SHP77 treated with DMSO at 0.1 percent for 48 hours (cell line): Measurements from ENCODE around the gene ACTR3C.
"Not testable (repeated sequence)": the region's sequence is repeated elsewhere in the genome, so short reads cannot be mapped to it uniquely, and the experiment has no call there.

Experiments used
- DNase-seq: peaks from one replicate; lab custom pipeline; 2025; lab: John Stamatoyannopoulos, UW

Gene ACTR3C

DNA sequence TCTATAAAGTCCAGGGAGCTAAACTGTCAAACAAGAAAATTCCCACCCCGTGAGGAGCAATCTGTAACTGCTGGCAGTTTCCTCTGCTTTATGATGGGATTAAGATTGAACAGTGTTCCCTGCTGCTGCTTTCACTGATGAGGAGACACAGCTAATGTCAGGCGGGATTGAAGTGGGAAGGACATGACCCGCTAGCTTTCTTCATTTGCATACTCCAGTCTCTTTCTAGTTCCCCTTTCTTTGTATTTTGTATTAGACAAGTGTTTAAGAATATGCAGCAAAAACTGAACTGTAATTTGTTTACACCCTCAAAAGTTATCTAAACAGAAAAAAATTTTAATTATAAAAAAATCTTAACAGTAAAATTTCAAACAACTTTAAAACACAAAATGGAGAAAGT lies 40.2 kb downstream of the ACTR3C start:
- not testable (repeated sequence) for DNase-seq

DNA sequence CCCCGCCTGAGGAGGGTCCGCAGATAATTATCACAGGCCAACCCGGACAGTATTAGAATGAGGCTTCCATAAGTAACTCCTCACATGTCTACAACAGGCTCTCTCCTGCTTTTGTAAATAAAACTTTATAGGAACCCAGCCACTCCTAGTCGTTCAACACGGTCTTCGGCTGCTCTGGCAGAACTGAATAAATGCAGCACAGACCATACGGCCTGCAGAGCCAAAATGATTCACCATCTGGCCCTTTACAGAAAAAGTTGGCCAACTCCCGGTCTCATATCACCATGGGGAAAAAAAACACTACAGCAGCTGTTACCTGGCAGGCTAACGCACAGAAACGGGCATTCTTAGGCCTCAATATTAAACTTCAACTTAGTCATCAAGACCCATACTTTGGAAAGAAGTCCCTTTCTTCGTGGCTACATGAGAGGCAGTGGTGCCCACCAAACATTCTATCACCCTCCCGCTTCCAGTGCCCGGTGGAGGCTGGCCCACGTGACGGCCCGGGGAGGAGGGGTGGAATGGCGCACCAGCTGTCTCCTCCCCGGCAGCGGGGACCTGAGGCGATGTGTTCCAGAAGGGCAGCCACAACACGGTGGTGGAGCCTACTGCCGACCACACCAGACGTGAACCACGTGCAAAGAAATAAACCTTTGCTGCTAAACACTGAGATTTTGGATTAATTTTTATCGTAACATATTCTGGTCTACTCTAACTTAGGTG lies 41.5 kb downstream of the ACTR3C start:
- DNase-seq: not testable (repeated sequence)

DNA sequence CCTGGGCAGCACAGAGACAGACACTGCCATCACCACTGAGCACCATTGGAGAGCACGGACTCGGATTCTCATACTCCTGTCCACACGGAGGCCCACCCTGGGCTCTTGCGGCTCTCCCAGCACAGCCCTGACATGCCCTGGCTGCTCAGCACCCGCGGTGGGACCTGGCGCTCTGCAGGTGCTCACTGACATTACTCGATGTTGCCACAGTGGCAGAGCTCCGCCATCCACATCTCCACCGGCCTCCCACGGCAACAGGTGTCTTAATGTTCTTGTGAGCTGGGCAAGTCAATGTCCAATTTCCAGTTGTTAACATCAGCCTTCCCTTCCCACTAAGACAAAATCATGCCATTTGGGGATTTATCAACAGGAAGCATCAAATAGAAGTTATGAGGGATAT lies 45.0 kb downstream of the ACTR3C start:
- DNase-seq: not testable (repeated sequence)

DNA sequence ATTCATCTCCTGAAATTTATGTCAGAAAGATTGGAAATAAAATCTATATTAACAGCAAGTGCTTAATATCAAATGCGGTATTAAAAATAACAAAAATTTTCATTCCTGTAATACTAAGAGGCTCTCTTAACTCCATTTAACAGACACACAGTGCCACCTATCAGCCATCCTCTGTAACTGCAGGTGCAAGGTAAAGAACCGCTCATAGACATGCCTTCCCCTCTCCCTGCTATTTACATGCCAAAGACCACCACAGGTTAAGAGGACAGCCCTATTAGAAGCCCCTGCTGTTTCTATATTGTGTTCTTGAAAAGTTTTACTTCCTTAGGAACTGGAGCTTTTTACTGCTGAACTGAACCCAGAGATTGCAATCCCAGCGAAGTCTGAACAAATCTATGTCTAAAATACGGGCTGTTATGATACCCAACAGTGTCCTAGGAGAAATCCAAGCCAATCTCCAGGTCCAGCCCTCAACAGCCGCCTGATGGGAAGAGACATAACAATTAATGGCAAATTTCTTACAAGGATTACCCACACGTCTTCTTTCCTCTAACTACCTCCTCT lies 47.1 kb downstream of the ACTR3C start:
- not testable (repeated sequence) for DNase-seq

DNA sequence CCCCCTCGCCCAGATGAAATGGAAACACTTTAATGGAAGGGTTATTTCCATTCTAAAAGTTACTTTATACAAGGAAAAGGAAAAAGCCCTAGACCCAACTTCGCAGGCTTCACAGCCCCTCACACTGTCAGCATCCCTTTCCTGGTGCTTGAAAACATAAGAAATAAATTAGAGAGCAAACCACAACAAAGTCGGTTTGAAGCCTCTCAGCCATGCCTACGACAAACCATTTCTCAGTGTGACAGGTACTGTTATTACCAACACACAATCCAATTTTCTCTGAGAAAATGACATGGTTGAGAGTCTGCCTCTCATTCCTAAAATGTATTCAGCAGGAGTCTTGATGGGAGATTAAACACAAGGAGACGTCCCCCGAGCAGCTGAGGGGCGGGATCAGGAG lies 51.4 kb downstream of the ACTR3C start:
- DNase-seq: not testable (repeated sequence)

DNA sequence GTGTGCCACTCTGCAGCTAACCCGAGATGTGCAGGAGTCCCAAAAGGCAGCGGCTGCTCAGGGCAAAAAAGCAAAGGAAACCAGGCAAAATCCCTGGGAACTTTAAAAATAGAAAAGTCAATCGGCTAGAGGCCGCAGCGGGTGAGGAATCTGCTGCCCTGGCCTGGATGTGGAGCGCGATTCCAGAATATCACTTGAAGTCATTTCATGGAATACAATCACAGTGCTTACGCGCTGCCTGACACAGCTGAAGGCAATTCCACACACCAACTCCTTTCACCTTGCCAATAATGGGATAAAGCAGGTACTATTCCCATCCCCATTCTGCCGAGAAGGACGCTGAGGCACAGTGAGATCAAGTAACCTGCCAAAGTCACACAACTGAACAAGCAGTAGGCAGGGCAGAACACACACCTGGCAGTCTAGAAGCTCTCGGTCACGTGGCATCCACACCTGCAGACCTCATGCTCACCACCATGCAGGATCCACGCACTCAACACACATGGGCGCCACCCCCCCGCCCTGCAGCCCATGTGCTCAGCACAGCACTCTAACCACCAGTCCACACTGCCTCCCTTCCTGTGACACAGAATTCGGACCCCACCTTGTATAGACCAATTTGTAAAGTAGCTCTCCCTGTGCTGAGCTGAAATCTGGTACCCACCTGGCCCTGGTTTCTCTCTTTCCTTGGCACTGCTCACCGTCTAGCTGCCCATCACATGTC lies 53.1 kb downstream of the ACTR3C start:
- DNase-seq: not testable (repeated sequence)

DNA sequence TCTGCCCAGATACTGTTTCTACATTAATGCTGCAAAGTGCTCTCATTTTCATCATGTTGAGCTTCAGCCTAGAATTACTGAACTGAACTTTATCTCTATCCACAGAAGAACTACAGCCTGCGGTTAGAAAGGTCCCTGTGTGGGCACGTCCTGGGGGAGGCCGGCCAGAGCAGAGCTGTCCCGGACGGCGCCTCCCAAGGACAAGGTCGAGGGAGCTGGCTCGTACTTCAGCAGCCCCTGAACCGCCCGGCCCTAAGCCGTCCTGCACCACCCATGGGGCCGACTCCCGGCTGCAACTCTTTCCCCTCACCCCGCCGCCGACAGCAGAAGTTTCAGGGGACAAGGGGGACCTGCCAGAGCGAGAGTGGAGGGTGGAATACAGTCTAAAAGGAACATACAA lies 54.5 kb downstream of the ACTR3C start:
- DNase-seq: not testable (repeated sequence)

DNA sequence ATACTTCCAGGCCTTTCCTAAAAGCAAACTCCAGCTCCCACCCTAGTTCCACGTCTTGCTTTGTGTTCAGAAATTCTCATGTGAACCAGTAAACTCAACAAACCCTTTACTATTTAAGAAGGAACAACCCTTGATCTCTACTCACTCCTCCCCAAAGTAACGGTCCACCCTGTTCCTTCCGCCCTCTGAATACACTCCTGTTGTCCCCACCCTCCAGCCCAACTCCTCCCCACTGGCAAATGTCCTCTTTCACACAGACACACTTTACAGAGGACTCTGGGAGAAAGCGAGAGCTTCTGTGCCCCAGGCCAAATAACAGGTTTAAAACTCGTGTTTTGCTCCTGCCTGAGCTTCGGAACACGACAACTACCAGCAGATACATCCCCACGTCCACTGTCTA lies 55.1 kb downstream of the ACTR3C start:
- not testable (repeated sequence) for DNase-seq

DNA sequence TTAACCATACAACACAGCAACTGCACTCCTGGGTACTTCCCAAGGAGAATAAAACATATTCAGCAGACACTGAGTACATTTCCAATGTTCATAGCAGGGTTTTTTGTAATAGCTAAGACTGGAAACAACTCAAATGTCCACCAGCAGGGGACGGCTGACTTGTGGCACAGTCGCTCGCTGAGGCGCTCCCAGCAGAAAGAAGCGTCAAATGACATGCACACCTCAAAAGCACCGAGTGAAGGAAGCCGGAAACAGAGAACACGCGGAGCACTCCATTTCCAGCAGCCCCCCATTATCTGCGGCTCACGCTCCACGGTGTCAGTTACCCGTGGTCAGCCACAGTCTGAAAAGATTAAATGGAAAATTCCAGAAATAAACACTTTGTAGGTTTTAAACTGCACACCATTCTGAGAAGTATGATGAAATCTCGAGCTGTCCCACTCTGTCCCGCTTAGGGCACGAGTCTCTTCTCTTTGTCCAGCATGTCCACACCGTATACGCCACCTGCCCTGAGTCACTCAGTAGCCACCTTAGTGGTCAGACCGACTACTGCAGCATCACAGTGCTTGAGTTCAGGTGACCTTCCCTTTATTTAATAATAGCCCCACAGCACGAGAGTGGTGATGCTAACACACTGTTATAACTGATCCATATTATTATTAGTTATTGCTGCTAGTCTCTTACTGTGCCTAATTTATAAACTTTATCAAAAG lies 56.2 kb downstream of the ACTR3C start:
- DNase-seq: not testable (repeated sequence)

DNA sequence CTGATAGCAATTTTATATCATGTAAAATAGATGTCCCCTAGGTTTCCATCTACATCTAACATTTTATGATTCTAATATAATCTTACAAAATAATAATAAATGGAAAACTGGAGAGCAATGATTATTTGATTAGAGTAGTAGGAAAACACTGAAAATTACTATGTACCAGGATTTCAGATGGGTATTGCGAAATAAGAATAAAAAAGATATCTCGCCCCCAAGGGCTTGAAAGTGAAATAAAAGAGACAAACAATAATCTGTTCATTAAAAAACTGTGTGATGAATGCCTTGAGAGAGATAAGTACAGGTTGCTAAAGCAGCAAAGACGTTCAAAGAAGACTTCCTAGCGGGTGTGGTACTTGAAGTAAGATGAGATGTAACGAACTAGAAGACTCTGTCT lies 60.7 kb downstream of the ACTR3C start:
- DNase-seq: not testable (repeated sequence)

DNA sequence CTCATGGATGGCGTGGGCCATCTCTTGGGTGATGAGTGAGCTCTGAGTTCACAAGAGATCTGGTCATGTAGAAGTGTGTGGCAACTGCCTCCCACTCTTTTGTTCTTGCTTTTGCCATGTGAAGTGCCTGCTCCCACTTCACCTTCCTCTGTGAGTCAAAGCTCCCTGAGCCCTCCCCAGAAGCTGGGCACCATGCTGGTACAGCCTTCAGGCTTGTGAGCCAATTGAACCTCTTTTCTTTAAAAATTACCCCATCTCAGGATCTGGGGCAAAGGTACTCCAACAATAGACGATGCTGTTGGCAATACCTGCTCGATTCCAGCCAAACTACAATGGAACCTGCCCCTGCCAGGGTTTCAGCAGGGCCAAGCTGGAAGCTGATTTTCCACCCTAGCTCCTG lies 75.6 kb downstream of the ACTR3C start:
- DNase-seq: not testable (repeated sequence)

DNA sequence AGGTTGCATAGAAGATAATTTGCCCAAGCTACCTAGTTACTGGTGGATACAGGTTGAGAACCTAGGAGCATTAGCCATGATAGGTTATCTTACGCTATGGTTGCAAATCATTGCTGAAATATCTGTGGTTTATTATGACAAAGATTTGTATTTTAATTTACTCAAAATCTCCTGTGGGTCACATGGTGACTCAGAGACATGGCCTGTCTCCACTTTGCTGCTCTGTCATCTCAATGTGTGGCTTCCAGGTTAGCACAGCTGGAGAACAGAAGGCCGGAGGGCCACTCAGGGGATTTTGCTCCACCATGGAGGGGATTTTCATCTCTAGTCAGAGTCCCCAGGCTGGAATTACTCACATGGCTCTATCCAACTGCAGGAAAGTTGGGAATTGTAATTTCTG lies 78.1 kb downstream of the ACTR3C start:
- DNase-seq: not testable (repeated sequence)

DNA sequence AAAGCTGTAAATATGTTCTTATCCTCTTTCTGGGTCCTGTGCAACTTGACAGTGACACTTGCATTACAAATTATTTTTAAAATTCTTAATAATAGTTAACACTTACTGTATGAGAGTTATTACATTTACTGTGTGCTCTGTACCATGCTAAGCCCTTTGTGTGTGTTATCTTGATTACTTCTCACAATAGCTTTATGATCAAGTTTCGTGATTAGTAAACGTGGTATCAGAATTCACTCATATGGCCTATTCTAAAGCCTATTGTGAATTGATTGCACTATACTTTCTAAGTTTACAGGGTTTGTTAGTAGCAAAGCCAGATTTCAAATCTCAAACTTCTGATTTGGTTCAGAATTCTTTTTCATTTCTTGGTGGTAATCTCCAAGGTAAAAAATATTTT lies 80.4 kb downstream of the ACTR3C start:
- not testable (repeated sequence) for DNase-seq

DNA sequence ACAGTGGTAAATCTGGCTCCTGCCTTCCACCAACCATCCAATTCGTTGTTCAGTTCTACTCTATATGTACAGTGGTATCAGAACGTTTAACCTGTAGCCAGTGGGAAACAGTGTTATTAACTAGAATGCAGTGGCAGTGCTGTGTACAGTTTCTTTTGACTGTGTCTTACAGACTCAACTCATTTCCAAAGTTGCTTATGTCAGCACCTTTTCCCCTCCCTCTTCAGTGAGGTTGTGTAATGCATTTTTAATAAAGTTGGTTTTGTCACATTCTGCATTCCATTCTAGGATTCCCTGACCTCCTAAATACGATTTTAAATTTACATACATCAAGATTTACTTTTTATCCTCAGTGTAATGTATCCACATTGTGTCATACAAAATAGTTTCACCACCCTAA lies 97.9 kb downstream of the ACTR3C start:
- DNase-seq: not testable (repeated sequence)

DNA sequence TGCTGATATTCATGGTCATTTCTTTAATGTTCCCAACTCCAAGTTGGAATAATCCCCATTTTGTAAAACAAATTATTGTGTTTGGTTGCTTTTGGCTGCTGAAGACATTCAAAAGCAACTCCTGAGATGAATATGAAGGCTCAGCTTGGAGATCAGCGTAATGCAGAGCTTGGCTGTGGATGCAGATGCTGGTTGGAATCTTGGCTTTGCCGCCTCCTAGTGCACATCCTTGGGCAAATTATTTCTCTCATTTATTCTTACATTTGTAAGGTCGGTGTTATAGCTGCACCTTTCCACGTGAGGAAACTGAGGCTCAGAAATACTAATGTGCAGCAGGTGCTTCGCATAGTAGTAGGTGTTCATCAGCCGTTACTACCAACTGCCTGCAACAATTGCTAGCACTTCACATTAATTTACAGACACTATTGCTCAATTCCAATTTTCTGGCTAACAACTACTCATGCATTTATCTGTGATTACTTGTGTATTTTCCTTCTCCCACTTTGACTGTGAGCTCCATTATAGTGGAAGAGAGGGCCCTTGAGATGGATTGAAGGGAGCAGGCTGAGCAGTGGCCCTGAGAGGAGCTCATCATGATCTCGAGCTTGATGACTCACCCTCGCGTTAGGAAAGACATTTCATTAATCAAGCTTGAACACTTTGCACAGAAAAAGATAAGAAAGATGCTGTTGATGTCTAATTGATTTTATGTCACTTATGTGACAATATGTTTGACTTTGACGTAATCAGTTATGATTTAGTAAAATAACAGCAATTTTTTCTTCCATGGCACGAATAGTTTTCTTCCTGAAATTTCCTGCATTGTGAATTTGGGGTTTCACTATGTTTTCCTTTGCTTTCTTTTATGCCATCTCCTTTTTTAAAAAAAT lies 101.0 kb downstream of the ACTR3C start:
- DNase-seq: not testable (repeated sequence)

DNA sequence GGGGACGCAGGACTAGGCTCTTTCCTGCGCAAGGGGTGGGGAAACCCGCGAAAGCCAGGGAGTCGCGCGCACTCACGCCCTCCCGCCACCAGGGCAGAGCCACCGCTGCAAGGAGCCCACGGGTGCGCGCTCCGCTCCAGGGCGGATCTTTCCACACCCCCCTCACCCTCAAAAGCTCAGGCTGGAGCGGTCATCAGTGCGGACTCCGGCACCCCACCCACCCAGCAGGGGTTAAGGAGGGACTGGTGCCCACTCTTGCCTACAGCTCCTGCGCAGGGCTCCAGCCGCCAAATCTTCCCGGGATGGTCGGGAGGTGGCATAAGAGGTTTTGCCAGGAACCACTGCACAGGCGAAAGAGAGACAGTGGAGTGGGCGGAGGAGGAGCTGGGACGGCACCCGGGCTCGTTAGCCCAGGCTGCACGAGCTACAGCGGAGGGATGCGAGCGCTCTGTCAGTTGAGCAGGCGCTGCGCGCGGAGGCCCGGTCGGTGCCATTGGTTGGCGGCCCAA lies 102.6 kb downstream of the ACTR3C start:
- DNase-seq: not testable (repeated sequence)

DNA sequence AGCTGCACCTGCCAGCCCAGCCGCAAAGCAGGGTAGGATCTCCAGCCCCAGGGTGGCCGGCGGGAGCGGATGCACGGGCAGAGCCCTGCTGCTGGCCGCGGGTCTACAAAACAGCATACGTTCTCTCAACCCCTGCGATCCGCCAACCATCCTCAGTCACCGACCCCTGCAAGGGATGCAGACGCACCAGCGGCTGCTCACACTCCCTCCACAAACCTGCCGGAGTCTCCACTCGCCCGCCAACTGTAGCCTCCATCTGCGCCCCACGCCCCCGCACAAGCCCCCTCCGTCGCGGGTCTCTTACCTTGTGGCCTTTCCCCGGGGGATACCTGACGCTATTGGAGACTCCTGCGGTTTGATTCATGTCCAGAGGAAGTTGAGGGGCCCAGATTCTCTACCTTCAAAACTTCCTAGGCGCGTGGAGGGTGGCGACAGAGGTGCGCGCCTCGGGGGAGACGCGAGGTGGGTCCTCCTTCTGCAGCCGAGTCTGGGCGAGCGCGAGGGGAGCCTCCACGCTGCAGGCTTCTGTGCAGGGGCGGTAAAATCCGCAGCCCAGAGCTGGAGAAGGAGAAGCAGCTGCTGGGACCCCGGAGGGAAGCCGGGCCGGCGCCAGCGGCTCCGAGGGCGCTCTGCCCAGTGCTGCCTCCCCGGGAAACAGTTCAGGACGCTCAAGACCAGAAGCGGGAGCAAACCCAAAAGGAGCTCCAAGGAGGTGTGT lies 103.2 kb downstream of the ACTR3C start:
- DNase-seq: not testable (repeated sequence)

DNA sequence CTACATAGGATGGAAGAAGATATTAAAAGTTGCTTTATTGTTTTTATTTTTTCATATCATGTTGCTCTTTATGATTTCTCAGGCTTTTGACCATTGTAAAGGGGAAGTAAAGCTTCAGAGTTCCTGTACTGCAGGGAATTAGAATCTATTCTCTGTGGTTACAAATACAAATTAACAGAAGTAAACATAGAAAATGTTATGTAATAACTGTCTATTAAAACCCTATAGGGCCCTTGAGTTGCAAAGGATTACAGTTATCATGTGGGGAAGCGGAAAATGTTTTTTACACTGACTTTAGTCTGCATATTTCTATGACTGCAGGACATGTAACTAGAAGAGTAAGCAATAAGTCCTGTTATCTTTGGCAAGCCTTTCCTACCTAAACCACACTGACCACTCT lies 116.5 kb downstream of the ACTR3C start:
- not testable (repeated sequence) for DNase-seq

DNA sequence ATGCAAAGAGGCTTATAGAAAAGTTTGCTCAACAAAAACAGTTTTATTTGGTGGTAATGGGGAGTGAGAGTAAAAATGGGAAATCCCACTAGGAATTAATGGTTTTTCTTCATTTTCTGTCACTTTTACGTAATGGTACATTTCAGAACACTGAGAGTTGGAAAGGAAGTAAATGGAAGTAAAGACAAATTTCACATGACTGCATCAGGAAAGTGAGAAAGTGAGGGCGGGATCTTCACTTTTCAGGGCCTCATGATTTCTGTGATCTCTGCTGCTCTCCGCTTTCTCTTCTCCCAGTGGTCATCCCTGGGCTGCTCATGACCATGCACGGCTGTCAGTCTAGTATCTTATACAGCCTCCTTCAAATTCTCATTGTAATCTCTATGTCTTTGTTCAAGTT lies 117.5 kb downstream of the ACTR3C start:
- DNase-seq: not testable (repeated sequence)

DNA sequence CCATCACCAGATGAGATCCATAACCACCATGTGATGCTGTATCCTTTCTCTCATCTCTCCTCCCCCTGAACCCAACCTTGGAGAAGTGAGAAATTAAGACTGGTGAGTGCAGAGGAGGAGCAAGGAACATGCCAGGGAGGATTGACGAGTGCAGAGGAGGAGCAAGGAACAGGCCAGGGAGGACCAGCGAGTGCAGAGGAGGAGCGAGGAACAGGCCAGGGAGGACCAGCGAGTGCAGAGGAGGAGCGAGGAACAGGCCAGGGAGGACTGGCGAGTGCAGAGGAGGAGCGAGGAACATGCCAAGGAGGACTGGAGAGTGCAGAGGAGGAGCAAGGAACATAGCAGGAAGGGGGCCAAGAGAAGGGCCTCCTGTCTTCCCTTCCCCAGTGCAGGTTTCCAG lies 118.8 kb downstream of the ACTR3C start:
- not testable (repeated sequence) for DNase-seq
